VCaP (cell line): Measurements from ENCODE around the gene MYO10.
A peak's percentile ranks its signal among the peaks of the same experiment; 100 is the strongest.
"Not testable (repeated sequence)": the region's sequence is repeated elsewhere in the genome, so short reads cannot be mapped to it uniquely, and the experiment has no call there.

ENCODE experiments used
- H3K27ac ChIP-seq: fragments of 450-650 bp; 2 replicates; pipeline ENCODE4 v1.5.1; 2017
- TF ChIP-seq, protein P1 (sequence below): fragments of 450-650 bp; conservative IDR thresholded peaks from 2 replicates; pipeline ENCODE4 v1.5.1; 2017; ENCODE audit warnings: mild to moderate bottlenecking, moderate library complexity

The MYO10 gene

DNA sequence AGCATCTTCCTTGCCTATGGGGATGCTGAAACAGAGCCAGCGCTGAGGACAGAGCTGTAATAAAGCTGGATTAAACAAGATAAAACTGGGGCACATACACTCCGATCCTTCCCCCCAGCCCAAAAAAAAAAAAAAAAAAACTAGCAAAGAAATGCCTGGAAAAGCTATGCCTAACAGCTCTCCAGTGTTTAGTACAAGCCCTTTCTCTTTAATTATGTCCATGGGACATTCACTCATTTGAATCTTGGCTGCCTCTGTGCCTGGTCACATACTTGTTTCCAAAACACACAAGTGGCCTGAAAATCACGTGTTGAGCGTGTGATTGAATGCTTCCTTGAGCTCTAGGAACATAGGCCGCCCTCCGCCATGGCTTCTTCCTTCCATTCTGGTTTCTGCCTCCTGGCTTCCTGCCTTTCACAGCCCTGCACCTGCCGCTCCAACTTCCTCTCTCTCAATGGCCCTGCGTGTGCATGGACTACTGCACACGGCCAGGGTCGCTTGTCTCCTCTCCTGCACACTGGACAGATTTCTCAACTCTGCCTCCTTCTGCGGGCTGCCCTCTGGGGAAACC is 208.2 kb downstream of the MYO10 start:
- H3K27ac ChIP-seq: no peak overlapping the region
- TF ChIP-seq, protein P1, sequence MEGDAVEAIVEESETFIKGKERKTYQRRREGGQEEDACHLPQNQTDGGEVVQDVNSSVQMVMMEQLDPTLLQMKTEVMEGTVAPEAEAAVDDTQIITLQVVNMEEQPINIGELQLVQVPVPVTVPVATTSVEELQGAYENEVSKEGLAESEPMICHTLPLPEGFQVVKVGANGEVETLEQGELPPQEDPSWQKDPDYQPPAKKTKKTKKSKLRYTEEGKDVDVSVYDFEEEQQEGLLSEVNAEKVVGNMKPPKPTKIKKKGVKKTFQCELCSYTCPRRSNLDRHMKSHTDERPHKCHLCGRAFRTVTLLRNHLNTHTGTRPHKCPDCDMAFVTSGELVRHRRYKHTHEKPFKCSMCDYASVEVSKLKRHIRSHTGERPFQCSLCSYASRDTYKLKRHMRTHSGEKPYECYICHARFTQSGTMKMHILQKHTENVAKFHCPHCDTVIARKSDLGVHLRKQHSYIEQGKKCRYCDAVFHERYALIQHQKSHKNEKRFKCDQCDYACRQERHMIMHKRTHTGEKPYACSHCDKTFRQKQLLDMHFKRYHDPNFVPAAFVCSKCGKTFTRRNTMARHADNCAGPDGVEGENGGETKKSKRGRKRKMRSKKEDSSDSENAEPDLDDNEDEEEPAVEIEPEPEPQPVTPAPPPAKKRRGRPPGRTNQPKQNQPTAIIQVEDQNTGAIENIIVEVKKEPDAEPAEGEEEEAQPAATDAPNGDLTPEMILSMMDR: no peak

DNA sequence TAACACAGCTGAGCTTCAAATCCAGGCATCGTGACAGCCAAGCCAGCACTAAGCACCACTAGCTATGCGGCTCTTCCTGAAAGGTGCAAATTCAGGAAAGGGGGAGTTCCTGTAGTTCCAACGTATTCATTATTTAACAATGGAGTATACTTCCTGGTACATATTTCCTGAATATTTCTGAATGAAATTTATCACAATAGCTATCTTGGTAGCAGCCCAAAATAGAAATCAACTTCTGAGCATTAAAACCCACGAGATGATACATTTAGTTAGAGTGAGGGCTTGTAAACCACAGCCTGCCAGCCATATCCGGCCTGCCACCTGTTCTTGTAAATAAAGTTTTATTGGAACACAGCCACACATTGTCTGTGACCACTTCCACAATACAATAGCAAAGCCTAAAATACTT is 209.5 kb downstream of the MYO10 start:
- TF ChIP-seq, protein P1: no peak
- no peak overlapping the region; the same call in 1 of the 2 replicates for H3K27ac ChIP-seq

DNA sequence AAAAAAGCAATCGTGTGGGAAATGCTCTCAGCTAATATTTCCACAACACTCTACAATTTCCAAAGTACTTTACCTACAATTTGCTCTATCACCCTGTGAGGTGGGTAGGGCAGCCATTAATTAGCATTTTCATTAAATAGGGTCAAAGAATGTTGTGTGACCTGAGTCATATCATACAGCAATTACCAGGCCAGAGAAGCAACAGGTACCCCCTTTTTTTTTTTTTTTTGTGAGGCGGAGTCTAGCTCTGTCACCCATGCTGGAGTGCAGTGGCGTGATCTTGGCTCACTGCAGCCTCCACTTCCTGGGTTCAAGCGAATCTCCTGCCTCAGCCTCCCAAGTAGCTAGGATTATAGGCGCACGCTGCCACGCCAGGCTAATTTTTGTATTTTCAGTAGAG is 210.5 kb downstream of the MYO10 start:
- H3K27ac ChIP-seq: no peak overlapping the region
- TF ChIP-seq, protein P1: no peak

DNA sequence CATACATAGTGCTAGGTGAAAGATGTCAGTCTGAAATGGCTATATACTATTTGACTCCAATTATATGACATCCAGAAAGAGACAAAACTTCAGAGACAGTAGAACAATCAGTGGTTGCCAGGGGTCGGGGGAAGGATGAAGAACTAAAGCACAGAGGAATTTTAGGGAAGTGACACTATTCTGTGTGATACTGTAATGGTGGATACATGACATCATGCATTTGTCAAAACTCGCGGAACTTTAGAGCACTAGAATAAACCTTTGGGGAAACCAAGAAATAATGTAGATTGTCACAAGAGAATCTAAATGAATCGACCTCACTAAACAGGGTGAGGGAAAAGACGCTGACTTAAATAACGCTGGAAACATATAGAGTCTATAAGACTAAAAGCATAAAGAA is 212.3 kb downstream of the MYO10 start:
- no peak overlapping the region for H3K27ac ChIP-seq
- TF ChIP-seq, protein P1: no peak

DNA sequence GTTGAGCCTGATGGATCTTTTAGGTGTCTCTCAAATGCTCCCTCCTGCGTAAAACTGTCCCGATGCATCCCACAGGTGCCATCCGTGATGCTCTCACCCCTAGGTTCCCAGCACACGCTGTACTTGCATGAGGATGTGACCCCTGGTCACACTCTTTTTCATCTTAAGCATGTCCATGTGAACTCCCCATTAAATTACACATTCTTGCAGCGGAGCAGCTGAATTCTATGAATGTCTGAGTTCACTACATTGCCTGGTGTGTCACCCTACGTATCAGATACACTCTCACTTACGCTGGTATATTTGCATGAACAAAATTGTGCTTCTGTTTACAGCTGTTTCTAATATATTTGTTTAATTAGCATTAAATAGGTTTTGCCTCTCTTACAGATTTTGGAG is 214.0 kb downstream of the MYO10 start:
- no peak overlapping the region for H3K27ac ChIP-seq

DNA sequence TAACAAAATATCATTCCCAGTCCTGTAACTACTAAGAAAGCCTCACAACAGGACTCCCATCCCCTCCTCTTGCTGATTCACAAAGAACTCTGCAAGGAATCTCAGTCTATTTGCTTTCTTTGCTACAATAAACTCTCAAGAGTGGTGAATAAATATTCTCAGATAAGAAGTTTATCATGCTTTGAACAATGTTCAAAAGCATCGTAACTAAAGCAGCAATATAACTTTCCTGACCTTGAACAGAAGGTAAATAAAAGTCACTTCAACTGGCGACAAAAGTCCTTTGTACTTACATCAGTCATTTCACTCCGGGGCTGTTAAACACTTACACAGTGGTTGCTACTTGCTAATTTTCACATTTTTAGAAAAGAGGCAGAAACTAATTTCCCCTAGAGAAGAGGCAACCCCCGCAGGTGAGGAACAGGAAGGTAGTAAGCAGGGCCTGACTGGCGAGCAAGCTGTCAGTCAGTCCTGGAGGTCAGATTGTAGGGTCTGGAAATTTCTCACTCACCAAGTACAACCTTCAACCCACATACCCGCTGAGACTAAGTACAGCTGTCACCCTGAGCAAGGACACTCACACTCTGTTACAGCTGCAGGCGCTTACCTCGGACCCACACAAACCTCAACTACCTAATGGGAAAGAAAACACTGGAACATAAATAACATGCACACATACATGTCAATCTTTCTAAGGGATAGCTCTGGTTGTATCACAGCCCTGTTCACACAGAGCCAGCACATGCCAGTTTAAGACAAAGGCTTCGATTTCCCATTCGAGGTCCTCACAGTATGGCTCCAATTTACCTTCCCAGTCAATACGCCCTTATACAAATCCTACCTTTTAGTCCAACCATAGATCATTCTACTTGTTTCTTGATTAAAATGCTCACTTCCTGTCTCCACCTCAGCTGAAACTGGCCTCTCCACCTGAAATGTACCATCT is 214.7 kb downstream of the MYO10 start:
- H3K27ac ChIP-seq: peak overlapping the region; percentile 14; the same call in 1 of the 2 replicates
- TF ChIP-seq, protein P1: no peak

More for the DNA sequence above, 214.0 kb downstream of the MYO10 start:
- TF ChIP-seq, protein P1: no peak

DNA sequence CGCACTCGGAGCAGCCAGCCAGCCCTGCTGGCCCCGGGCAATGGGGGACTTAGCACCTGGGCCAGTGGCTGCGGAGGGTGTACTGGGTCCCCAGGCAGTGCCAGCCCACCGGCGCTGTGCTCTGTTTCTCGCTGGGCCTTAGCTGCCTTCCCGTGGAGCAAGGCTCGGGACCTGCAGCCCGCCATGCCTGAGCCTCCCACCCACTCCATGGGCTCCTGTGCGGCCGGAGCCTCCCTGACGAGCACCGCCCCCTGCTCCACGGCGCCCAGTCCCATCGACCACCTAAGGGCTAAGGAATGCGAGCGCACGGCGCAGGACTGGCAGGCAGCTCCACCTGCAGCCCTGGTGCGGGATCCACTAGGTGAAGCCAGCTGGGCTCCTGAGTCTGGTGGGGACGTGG is 218.1 kb downstream of the MYO10 start:
- H3K27ac ChIP-seq: not testable (repeated sequence)
